Measurements from ENCODE around the gene ZNF318.

Gene ZNF318

DNA sequence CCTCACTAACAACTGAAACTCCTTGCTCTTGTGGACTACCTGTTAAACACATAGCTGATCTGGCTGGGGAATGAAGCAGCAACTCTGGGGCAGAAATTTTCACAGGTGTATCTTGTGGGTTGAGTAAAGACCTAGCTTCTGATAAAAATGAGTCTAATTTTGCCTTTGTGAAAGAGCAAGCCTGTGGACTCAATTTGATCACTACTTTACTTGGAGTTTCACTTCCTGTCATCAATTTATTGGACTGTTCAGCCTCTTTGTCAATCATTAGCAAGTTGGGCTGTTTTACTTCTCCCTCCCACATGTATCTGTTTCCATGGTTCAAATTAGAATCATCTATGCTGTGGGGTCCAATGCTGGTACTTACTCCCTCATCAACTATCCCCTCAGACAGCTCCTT, 31.2 kb downstream of the ZNF318 start:
- intact Hi-C loops (cut with DNase I; ENCODE audit: low total_unique reads) = no loop called here
- H3K27ac ChIP-seq = no peak overlapping the region
- TF ChIP-seq, protein P1, sequence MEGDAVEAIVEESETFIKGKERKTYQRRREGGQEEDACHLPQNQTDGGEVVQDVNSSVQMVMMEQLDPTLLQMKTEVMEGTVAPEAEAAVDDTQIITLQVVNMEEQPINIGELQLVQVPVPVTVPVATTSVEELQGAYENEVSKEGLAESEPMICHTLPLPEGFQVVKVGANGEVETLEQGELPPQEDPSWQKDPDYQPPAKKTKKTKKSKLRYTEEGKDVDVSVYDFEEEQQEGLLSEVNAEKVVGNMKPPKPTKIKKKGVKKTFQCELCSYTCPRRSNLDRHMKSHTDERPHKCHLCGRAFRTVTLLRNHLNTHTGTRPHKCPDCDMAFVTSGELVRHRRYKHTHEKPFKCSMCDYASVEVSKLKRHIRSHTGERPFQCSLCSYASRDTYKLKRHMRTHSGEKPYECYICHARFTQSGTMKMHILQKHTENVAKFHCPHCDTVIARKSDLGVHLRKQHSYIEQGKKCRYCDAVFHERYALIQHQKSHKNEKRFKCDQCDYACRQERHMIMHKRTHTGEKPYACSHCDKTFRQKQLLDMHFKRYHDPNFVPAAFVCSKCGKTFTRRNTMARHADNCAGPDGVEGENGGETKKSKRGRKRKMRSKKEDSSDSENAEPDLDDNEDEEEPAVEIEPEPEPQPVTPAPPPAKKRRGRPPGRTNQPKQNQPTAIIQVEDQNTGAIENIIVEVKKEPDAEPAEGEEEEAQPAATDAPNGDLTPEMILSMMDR (IDR thresholded peaks at IDR 0.05) = no peak
- no peaks in the 10 kb centered on the region for H3K4me1 ChIP-seq
- H3K27me3 ChIP-seq = no peaks in the 10 kb centered on the region
- no peak overlapping the region for H3K4me3 ChIP-seq
- peaks cover 51 to 71% (median 52%) of the 10 kb centered on the region in 3 donors for H3K36me3 ChIP-seq
- no peak for DNase-seq
- no peaks in the 10 kb centered on the region for H3K9me3 ChIP-seq

- H3K27ac ChIP-seq = no peak overlapping the region
- H3K9me3 ChIP-seq = no peaks in the 10 kb centered on the region
- H3K4me1 ChIP-seq = no peaks in the 10 kb centered on the region
- H3K36me3 ChIP-seq = peaks cover 33 to 53% (median 34%) of the 10 kb centered on the region in 3 donors
- intact Hi-C loops (cut with DNase I; ENCODE audit: low total_unique reads) = no loop called here
- no peaks in the 10 kb centered on the region for H3K27me3 ChIP-seq
- no peak overlapping the region for H3K4me3 ChIP-seq
- no peak for DNase-seq
- TF ChIP-seq, protein P1 (IDR thresholded peaks at IDR 0.05) = no peak
Observed at GRCh38 chr6:43336382-43336781, 33.1 kb downstream of the ZNF318 start.

DNA sequence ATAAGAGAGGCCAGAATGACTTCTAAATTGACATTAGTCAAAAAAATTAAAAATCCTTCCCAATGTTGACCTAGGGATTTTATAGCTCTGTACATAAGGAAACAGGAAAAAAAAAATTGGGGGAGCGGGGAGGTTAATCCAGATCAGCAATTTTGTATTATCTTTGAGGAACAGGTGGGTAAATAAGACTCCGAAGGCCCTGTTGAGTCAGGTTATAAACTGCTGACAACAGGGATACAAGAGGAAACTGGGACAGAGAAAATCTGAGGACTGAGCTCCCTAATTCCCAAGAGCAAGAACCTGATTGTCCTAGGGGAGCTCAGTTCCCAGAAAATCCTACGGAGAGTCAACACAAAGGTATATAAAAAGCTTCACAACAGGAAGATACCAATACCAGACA, 34.0 kb downstream of the ZNF318 start:
- TF ChIP-seq, protein P1 (IDR thresholded peaks at IDR 0.05) = no peak
- Histone ChIP-seq H3K4me1 (no peaks in the 10 kb centered on the region), H3K27me3 (no peaks in the 10 kb centered on the region), H3K36me3 (peaks cover 24 to 44% (median 28%) of the 10 kb centered on the region in 3 donors), H3K9me3 (no peaks in the 10 kb centered on the region), H3K27ac (no peak overlapping the region), H3K4me3 (no peak overlapping the region)
- intact Hi-C loops (cut with DNase I; ENCODE audit: low total_unique reads) = loop anchor here (2.0 kb wide), 1 partner anchor 71 kb away; no protein-coding TSS in a partner anchor
- no peak for DNase-seq

- TF ChIP-seq, protein P1 (IDR thresholded peaks at IDR 0.05) = peak; percentile 37 to 52
- Histone ChIP-seq H3K36me3 (peaks cover 15 to 35% (median 19%) of the 10 kb centered on the region in 3 donors), H3K27me3 (no peaks in the 10 kb centered on the region), H3K4me1 (no peaks in the 10 kb centered on the region), H3K27ac (no peak overlapping the region), H3K4me3 (no peak overlapping the region), H3K9me3 (no peaks in the 10 kb centered on the region)
- DNase-seq = no peak
- intact Hi-C loops (cut with DNase I; ENCODE audit: low total_unique reads) = loop anchor here (2.0 kb wide), 1 partner anchor 70 kb away; no protein-coding TSS in a partner anchor
Observed at GRCh38 chr6:43334466-43335095, 34.9 kb downstream of the ZNF318 start.

DNA sequence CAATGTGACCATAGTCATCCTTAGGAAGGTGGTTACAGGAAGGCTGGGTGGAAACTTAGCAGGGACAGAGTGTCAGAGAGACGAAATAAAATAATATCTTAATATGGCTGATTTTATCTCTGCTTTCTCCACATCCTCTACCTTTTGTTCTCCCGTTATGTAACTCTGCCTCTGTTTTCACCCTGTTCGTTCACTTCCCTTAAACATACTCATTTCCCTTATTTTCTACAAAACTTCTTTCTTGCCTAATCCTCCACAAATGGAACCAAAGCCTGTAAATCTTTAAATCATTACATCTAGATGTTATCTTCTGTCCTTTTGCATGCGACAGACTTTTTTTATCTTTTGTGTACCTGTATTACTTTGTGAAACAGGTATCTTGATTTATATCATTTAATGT, 37.6 kb downstream of the ZNF318 start:
- intact Hi-C loops (cut with DNase I; ENCODE audit: low total_unique reads) = no loop called here
- no peak overlapping the region for H3K27ac ChIP-seq
- no peaks in the 10 kb centered on the region for H3K4me1 ChIP-seq
- H3K36me3 ChIP-seq = peaks cover 0 to 26% (median 4%) of the 10 kb centered on the region in 3 donors
- H3K9me3 ChIP-seq = no peaks in the 10 kb centered on the region
- no peak overlapping the region for H3K4me3 ChIP-seq
- no peaks in the 10 kb centered on the region for H3K27me3 ChIP-seq
- TF ChIP-seq, protein P1 (IDR thresholded peaks at IDR 0.05) = no peak
- DNase-seq = no peak

Measured in tibial artery (tissue), 4 donors.